Measurements from ENCODE around the gene ERBB4. TPM values are rescaled to one million over a fixed set of nuclear protein-coding genes. Genes with fewer than 3 reads are reported as not detected.
A peak's percentile ranks its signal among the peaks of the same experiment; 100 is the strongest.

ERBB4 gene
- total RNA-seq, 1 experiment from 2014 or later, result 40.6 TPM

GRCh38 chr2:212548455-212548819 lies 9.8 kb upstream of the ERBB4 start:
- TF ChIP-seq EZH2 (IDR thresholded peaks at IDR 0.05; ENCODE audit: borderline replicate concordance, low read depth, low read length, poor library complexity, severe bottlenecking), result no peak
- TF ChIP-seq, protein P1, sequence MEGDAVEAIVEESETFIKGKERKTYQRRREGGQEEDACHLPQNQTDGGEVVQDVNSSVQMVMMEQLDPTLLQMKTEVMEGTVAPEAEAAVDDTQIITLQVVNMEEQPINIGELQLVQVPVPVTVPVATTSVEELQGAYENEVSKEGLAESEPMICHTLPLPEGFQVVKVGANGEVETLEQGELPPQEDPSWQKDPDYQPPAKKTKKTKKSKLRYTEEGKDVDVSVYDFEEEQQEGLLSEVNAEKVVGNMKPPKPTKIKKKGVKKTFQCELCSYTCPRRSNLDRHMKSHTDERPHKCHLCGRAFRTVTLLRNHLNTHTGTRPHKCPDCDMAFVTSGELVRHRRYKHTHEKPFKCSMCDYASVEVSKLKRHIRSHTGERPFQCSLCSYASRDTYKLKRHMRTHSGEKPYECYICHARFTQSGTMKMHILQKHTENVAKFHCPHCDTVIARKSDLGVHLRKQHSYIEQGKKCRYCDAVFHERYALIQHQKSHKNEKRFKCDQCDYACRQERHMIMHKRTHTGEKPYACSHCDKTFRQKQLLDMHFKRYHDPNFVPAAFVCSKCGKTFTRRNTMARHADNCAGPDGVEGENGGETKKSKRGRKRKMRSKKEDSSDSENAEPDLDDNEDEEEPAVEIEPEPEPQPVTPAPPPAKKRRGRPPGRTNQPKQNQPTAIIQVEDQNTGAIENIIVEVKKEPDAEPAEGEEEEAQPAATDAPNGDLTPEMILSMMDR (conservative IDR thresholded peaks at IDR 0.05; ENCODE audit: low read depth, low read length), result peak; percentile 61
- H3K4me3 ChIP-seq (ENCODE audit: low read depth, low read length, poor library complexity, severe bottlenecking), result no peak overlapping the region
- peak overlapping the region; percentile 10 for H3K27ac ChIP-seq (ENCODE audit: low read depth, low read length, poor library complexity, severe bottlenecking)
- H3K27me3 ChIP-seq (replicated peaks; ENCODE audit: insufficient read depth, low read depth, low read length, poor library complexity), result no peaks in the 10 kb centered on the region
- CTCF ChIA-PET, result no interaction called here
- peak; percentile 79 for DNase-seq (ENCODE audit: low spot score)
- BruUV-seq (replicated peaks), result no TSS peak
- no peaks in the 10 kb centered on the region for H3K9me3 ChIP-seq (ENCODE audit: low read depth, low read length, poor library complexity, severe bottlenecking)
- peaks cover 20% of the 10 kb centered on the region for H3K4me1 ChIP-seq (ENCODE audit: insufficient read depth, low read length, poor library complexity, severe bottlenecking)
- intact Hi-C loops (cut with micrococcal nuclease; ENCODE audit: unreplicated experiment), result loop anchor here (5.0 kb wide), 1 partner anchor 671 kb away; no protein-coding TSS in a partner anchor
- H3K36me3 ChIP-seq (ENCODE audit: insufficient read depth, low read length, poor library complexity, severe bottlenecking), result no peaks in the 10 kb centered on the region
- POLR2A ChIA-PET (ENCODE audit: low non-redundant PET), result no interaction called here

DNA sequence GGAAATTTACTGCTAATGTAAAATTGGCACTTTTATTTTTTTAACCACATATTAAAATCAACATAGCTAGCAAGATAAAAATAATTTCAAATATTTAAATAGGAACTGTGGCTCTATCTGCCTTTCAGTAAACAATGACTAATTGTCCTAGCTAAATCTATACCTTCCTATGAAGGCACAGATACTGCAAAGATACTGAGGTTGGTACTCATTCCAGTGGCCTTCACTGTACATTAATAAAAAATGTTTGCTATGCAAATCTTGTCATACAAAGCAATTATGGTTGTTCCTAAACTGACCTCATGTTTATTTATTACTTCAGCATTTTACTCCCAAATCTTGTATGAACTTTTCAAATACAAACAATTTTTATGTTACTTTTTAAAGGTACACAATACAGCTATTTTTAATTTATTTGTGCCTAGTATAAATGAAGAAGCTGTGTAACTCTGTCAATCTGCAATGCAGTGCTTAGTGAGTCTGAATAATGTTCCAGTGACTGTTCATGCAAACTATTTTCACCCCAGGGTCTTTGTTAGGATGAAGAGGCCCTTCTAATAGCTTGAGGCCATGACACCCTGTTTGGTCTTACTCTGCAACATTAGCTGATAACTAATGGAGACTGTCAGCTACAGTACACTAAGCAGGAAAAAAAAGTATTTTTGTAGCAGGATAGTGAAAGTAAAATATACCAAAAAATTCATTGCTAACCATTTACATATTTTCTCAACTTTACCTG lies 9.3 kb upstream of the ERBB4 start:
- TF ChIP-seq EZH2 (IDR thresholded peaks at IDR 0.05; ENCODE audit: borderline replicate concordance, low read depth, low read length, poor library complexity, severe bottlenecking), result no peak
- TF ChIP-seq, protein P1 (conservative IDR thresholded peaks at IDR 0.05; ENCODE audit: low read depth, low read length), result no peak
- Histone ChIP-seq H3K9me3 (ENCODE audit: low read depth, low read length, poor library complexity, severe bottlenecking) (no peaks in the 10 kb centered on the region), H3K36me3 (ENCODE audit: insufficient read depth, low read length, poor library complexity, severe bottlenecking) (no peaks in the 10 kb centered on the region), H3K27ac (ENCODE audit: low read depth, low read length, poor library complexity, severe bottlenecking) (peak overlapping the region; percentile 10), H3K4me3 (ENCODE audit: low read depth, low read length, poor library complexity, severe bottlenecking) (no peak overlapping the region), H3K27me3 (replicated peaks; ENCODE audit: insufficient read depth, low read depth, low read length, poor library complexity) (no peaks in the 10 kb centered on the region), H3K4me1 (ENCODE audit: insufficient read depth, low read length, poor library complexity, severe bottlenecking) (peaks cover 20% of the 10 kb centered on the region)
- POLR2A ChIA-PET (ENCODE audit: low non-redundant PET), result no interaction called here
- CTCF ChIA-PET, result no interaction called here
- BruUV-seq (replicated peaks), result no TSS peak
- DNase-seq (ENCODE audit: low spot score), result no peak
- intact Hi-C loops (cut with micrococcal nuclease; ENCODE audit: unreplicated experiment), result loop anchor here (5.0 kb wide), 1 partner anchor 671 kb away; no protein-coding TSS in a partner anchor

GRCh38 chr2:212546669-212547068 lies 8.1 kb upstream of the ERBB4 start:
- no peak for TF ChIP-seq EZH2 (IDR thresholded peaks at IDR 0.05; ENCODE audit: borderline replicate concordance, low read depth, low read length, poor library complexity, severe bottlenecking)
- TF ChIP-seq, protein P1 (conservative IDR thresholded peaks at IDR 0.05; ENCODE audit: low read depth, low read length), result no peak
- intact Hi-C loops (cut with micrococcal nuclease; ENCODE audit: unreplicated experiment), result loop anchor here (5.0 kb wide), 1 partner anchor 669 kb away; no protein-coding TSS in a partner anchor
- BruUV-seq (replicated peaks), result no TSS peak
- no peaks in the 10 kb centered on the region for H3K27me3 ChIP-seq (replicated peaks; ENCODE audit: insufficient read depth, low read depth, low read length, poor library complexity)
- DNase-seq (ENCODE audit: low spot score), result no peak
- no peaks in the 10 kb centered on the region for H3K9me3 ChIP-seq (ENCODE audit: low read depth, low read length, poor library complexity, severe bottlenecking)
- H3K4me1 ChIP-seq (ENCODE audit: insufficient read depth, low read length, poor library complexity, severe bottlenecking), result peaks cover 20% of the 10 kb centered on the region
- no peak overlapping the region for H3K4me3 ChIP-seq (ENCODE audit: low read depth, low read length, poor library complexity, severe bottlenecking)
- H3K36me3 ChIP-seq (ENCODE audit: insufficient read depth, low read length, poor library complexity, severe bottlenecking), result no peaks in the 10 kb centered on the region
- POLR2A ChIA-PET (ENCODE audit: low non-redundant PET), result no interaction called here
- no peak overlapping the region for H3K27ac ChIP-seq (ENCODE audit: low read depth, low read length, poor library complexity, severe bottlenecking)
- CTCF ChIA-PET, result no interaction called here
